ENCODE results near the gene ENG.

GRCh38 chr9:127884976-127885490 lies 30.6 kb upstream of the ENG start:
- TF ChIP-seq POLR2AphosphoS5 (IDR thresholded peaks at IDR 0.05; ENCODE audit: low read depth, low read length), result no peak
- TF ChIP-seq POLR2A (IDR thresholded peaks at IDR 0.05; ENCODE audit: low read depth, low read length), result no peak
